GM21737 (cell line): Measurements from ENCODE around the gene SELENOO.

Experiments
- ATAC-seq: cut with Tn5 transposase; IDR thresholded peaks from one replicate; pipeline ENCODE4 v1.9.1; 2021; ENCODE audit warnings: mild to moderate bottlenecking, moderate library complexity; ENCODE audit not compliant: unreplicated experiment

SELENOO gene

GRCh38 chr22:50252082-50253045, 51.6 kb downstream of the SELENOO start:
- no peak for ATAC-seq

- no peak for ATAC-seq
These were observed 52.5 kb downstream of the SELENOO start for GRCh38 chr22:50253046-50253915.

GRCh38 chr22:50253941-50254340, 53.1 kb downstream of the SELENOO start:
- ATAC-seq = no peak

- no peak for ATAC-seq
These were observed 54.3 kb downstream of the SELENOO start for GRCh38 chr22:50255099-50255498.

- no peak for ATAC-seq
These were observed 54.8 kb downstream of the SELENOO start for GRCh38 chr22:50255607-50256006.

- ATAC-seq = no peak
These were observed 55.5 kb downstream of the SELENOO start for GRCh38 chr22:50256258-50256862.

GRCh38 chr22:50257041-50257440, 56.2 kb downstream of the SELENOO start:
- ATAC-seq = no peak

- no peak for ATAC-seq
These were observed 56.9 kb downstream of the SELENOO start for GRCh38 chr22:50257451-50258360.

GRCh38 chr22:50258361-50259292, 57.8 kb downstream of the SELENOO start:
- ATAC-seq = no peak

- no peak for ATAC-seq
These were observed 58.5 kb downstream of the SELENOO start for GRCh38 chr22:50259302-50259701.

GRCh38 chr22:50260434-50260800, 59.6 kb downstream of the SELENOO start:
- no peak for ATAC-seq

GRCh38 chr22:50260801-50261614, 60.2 kb downstream of the SELENOO start:
- peak; percentile 22 for ATAC-seq

GRCh38 chr22:50261615-50262459, 61.0 kb downstream of the SELENOO start, which contains the start of gene MAPK12:
Gene MAPK12, minus strand, starts transcription at chr22:50261683. Its CDS starts 174 bp downstream, at chr22:50261509.
- ATAC-seq = peak; percentile 33

GRCh38 chr22:50262460-50262911, 61.7 kb downstream of the SELENOO start:
- ATAC-seq = no peak

- ATAC-seq = no peak
These were observed 62.3 kb downstream of the SELENOO start for GRCh38 chr22:50262973-50263617.

GRCh38 chr22:50264104-50264745, 63.4 kb downstream of the SELENOO start:
- no peak for ATAC-seq
